Measurements from ENCODE around the gene COX6A2.

GRCh38 chr16:31473264-31473984 is 45.3 kb upstream of the COX6A2 start:
- TF ChIP-seq, protein P1, sequence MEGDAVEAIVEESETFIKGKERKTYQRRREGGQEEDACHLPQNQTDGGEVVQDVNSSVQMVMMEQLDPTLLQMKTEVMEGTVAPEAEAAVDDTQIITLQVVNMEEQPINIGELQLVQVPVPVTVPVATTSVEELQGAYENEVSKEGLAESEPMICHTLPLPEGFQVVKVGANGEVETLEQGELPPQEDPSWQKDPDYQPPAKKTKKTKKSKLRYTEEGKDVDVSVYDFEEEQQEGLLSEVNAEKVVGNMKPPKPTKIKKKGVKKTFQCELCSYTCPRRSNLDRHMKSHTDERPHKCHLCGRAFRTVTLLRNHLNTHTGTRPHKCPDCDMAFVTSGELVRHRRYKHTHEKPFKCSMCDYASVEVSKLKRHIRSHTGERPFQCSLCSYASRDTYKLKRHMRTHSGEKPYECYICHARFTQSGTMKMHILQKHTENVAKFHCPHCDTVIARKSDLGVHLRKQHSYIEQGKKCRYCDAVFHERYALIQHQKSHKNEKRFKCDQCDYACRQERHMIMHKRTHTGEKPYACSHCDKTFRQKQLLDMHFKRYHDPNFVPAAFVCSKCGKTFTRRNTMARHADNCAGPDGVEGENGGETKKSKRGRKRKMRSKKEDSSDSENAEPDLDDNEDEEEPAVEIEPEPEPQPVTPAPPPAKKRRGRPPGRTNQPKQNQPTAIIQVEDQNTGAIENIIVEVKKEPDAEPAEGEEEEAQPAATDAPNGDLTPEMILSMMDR (conservative IDR thresholded peaks at IDR 0.05 in 1 of 2, IDR thresholded peaks at IDR 0.05 in 1 of 2; ENCODE audit: low read depth in 1 of 2, low read length in 2 of 2) = no peak
- no peak for TF ChIP-seq EZH2 (IDR thresholded peaks at IDR 0.05; ENCODE audit: low read length, missing control alignments)

Measured in fibroblast of lung (primary cell).